Activated naive CD4-positive, alpha-beta T cell treated with anti-CD3 and anti-CD28 coated beads, Interleukin-2, amount 50 U/mL, for 16 hours (primary cell): Measurements from ENCODE around the gene TMEM114.

Source experiments
- DNase-seq: peaks from one replicate; pipeline ENCODE4 v3.0.0-alpha.2; 2020

TMEM114 gene

DNA sequence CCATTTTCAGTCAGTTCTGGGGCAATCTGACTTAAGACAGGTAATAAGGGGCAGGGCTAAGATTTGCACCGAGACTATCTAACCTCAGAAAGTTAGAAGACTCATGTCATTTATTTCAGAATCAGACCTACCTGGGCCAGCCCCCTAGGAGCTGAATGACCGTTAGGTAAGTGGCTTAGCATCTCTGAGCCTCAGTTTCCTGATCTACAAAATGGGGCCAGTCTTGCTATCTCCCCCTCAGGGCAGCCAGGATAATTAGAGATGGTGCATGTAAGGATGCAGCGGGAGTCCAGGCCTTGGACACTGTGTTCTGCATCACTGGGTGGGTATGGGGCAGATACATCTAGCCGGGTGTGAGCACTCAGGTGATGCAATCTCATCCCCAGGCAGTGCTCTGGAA lies 20.8 kb upstream of the TMEM114 start:
- DNase-seq, result no peak

- DNase-seq, result no peak
Measured at GRCh38 chr16:8607214-8607613, 16.9 kb upstream of the TMEM114 start.

- DNase-seq, result no peak
Measured at GRCh38 chr16:8605554-8605953, 15.2 kb upstream of the TMEM114 start.

GRCh38 chr16:8600144-8600775 lies 9.9 kb upstream of the TMEM114 start:
- no peak for DNase-seq

DNA sequence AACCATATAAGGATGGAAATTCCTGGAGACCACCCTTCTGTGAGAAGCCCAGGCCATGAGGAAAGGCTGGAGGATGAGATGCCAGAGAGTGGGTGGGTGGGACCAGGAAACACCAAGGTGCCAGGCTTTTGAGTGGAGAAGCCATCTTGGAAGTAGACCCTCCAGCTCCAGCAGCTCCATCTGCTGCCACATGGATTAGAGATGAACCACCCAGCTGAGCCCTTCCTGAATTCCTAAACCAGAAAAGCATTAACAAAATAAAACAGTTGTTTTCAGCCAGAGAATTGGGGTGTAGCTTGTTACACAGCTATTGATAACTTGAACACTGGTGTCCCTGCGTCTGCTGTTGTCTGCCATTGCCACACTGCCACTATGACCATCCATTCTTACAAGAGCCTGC lies 6.3 kb upstream of the TMEM114 start:
- no peak for DNase-seq

- DNase-seq, result no peak
Measured at GRCh38 chr16:8595783-8596182, 5.5 kb upstream of the TMEM114 start.

DNA sequence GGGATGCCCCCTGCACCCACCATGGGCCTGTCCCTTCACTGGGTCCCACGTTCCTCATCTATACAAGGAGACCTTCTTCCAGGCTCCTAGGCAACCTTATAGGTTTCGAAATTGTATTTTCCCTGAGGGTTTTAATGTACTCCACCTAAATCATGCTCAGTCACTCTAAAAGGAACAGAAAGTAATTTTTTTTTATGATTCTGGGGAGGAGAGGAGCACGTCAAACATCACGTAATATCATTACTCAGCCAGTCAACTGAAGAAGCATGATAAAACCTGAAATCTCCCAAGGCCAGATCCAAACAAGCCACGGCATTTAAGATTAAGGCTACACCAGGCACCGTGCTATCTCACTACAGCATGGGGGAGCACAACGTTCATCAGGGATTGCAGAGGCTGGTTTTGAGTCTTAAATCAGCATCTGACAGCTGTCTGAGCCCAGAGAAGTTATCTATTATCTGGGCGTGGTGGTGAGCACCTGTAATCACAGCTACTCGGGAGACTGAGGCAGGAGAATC lies 3.9 kb upstream of the TMEM114 start:
- DNase-seq, result no peak

DNA sequence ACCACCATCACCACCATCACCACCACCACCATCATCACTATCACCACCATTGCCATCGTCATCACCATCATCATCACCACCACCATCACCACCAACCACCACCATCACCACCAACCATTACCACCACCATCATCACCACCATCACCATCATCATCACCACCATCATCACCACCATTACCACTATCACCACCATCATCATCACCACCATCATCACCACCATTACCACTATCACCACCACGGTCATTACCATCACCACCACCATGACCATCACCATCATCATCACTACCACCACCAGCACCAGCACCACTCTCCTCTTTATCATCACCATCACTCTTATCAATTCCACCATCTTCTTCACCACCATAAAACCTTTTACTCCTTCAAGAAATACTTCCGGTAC lies 1.1 kb upstream of the TMEM114 start:
- no peak for DNase-seq

- DNase-seq, result no peak
Measured at GRCh38 chr16:8590811-8591210, 500 bp upstream of the TMEM114 start.

GRCh38 chr16:8589057-8589899 lies 1.0 kb downstream of the TMEM114 start:
- no peak for DNase-seq

DNA sequence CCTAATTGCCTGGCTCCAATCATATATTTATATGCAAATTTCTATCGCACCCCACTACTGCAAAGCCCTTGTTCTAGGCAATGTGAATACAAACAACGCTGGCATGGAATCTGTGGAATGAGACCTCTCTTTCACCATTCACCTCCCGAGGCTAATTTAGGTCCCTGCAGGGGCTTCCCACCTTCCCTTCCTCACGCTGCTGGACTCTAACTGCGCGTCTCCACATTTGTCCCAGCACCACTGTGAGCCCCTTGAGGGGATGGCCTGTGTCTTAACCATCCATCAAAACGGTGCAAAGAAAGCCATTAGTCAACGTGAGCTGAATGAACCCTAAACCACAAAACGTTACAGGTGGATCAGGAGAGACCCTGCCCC lies 1.6 kb downstream of the TMEM114 start:
- DNase-seq, result no peak

GRCh38 chr16:8587065-8587464 lies 3.2 kb downstream of the TMEM114 start:
- DNase-seq, result no peak

DNA sequence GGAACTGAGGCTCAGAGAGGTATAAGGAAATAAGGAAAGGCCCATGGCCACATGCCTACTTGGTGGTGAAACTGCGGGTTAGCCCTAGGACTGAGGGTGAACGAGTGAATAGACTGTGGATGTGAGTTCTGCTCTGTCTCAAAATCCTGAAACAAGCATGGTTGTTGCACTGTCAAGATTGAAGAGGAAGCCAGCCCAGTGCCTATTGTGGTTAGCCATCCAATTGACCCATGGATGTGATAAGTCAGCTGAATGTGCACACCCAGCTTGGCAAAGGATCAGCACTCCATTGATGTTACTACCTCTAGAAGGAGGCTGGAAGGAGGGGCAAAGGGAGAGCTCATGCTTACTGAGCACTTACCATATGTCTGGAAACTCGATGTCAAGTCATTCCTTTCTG lies 4.5 kb downstream of the TMEM114 start:
- DNase-seq, result no peak

DNA sequence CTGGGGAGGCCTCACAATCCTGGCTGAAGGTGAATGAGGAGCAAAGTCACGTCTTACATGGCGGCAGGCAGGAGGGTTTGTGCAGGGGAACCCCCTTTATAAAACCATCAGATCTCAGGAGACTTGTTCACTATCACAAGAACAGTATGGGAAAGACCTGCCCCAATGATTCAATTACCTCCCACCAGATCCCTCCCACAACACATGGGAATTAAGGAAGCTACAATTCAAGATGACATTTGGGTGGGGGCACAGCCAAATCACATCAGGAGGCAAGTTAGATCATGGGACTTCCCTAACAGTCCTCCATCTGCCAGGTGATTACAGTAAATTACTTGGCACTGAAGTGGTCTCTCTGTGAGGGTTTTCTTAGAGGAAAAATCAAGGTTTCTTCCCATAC lies 5.3 kb downstream of the TMEM114 start:
- DNase-seq, result no peak

DNA sequence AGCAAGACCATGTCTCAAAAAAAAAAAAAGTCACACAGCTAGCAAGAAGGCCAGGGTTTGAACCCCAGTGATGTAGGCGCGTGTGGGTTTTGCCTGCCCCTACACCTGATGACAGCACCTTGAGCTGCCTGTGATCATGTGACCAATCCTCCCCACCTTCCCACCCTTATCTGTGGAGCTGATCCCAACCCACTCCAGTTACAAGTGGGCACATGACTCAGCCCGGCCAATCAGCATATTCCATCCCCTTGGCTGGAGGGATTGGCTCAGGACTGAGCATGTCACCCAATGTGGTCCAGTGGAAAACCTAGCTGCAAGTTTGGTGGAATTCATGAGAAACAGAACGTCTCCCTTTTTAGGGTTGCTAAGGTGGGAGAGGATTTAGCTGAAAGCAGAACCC lies 6.6 kb downstream of the TMEM114 start:
- no peak for DNase-seq

- DNase-seq, result no peak
Measured at GRCh38 chr16:8583199-8583598, 7.1 kb downstream of the TMEM114 start.

- no peak for DNase-seq
Measured at GRCh38 chr16:8581831-8582580, 8.3 kb downstream of the TMEM114 start.

DNA sequence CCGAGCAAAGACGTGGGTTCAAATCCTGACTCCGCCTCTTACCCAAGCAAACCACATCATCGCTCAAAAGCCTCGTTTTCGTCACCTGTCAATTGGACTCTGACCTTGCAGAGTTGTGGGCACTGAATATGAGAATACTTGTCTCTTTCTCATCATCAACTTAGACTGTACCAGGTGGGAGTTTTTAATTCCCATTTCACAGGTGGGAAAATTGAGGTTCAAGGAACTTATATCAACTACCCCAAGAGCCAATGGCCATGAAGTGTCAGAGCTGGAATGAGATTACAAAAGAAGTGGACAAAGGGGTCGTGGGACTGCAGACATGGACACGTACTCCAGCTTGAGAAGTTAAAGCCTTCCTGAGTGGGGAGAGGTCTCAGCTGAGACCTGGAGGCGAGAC lies 10.8 kb downstream of the TMEM114 start:
- DNase-seq, result no peak

DNA sequence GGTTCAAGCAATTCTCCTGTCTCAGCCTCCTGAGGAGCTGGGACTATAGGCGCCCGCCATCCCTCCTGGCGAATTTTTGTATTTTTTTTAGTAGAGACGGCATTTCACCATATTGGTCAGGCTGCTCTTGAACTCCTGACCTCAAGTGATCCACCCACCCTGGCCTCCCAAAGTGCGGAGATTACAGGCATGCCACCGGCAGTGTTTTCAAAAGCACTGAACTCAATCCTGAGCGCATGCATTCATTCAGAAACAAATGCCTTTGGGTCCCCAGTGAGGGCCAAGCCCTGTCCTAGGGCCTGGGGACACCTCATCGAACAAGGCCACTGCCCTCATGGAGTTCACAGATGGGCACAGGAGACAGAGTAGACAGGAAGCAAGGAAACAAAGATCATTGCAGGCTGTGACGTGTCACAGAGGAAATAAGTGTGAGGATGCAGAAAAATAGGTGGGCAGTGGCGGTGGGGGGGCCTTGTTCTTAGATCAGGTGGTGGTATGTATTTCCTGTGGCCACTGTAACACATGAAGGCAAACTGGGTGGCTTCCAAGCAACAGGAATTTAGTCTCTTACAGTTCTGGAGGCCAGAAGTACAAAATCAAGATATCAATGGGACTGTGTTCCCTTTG lies 12.5 kb downstream of the TMEM114 start:
- DNase-seq, result no peak

DNA sequence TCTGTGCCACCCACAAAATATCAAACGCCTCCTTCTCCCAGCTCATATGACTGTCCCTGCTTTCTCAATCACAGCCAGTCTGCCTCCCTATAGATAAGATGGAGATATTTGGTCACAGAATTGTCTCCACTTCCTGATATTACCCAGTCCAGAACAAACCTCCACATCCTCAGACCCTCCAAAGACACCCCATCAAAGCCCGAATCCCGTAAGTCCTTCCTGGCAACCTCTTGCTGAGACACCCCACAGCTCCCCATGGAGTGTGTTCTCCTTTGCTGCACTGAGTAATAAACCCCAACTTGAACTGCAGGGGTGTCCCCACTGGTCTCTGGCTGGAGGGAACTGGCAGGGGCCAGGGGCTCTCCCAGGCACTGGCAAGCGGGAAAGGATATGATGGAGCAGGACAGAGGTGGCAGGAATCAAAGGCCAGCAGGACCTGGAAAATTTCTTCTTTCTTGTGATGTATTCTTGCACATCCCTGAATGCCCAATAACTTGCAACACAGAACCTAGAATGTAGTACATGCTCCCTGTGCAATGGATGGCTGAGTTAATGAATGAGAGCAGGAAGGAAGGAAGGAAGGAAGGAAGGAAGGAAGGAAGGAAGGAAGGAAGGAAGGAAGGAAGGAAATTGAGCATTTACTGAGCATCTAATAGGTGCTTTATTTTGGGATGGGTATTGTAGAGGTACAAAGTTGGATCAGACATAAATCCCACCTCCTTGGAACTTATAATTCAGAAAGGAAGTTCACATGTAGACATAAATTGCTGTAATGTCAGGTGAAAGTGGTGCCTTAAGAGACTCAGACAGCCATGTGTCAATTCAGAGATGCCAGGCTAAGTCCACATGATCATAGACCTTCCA lies 13.9 kb downstream of the TMEM114 start:
- DNase-seq, result no peak

GRCh38 chr16:8575399-8575798 lies 14.9 kb downstream of the TMEM114 start:
- DNase-seq, result no peak
